ENCODE results near the gene TGFBI.

The TGFBI gene

DNA sequence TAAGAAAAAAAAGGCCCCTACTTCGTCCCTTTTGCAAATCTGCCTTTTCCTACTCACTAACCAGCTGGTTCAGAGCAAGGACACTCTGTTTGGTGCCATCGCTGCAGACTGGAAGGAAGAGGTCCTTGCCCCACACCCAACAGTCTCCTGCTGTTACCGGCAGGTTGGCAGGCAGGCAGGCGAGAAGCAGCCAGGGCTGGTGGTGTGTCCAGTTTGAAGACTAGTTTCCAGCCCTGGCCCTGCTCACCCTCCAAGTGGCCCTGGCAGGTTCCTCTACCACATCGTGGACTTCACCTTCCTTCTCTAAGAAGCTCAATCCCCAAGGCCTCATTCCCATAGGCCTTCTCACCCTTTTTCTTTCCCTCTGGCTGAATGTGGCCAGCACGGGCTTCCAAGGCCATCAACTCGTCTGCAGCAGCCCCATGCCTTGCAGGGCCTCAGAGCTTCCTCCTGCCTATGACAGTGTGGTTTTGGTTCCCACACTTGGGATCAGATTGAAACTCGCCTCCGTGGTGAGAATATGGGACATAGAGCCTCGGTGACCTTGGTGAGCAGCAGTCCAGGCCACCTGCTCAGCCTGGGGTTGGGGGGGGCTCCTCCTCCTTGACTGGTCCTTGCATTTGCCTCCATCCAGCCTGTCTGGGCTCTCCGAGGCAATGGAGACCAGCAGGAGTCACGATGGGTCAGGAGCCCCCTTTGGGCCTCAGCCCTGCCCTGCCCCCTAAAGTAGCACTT is 22.9 kb downstream of the TGFBI start:
- no peak for DNase-seq

DNA sequence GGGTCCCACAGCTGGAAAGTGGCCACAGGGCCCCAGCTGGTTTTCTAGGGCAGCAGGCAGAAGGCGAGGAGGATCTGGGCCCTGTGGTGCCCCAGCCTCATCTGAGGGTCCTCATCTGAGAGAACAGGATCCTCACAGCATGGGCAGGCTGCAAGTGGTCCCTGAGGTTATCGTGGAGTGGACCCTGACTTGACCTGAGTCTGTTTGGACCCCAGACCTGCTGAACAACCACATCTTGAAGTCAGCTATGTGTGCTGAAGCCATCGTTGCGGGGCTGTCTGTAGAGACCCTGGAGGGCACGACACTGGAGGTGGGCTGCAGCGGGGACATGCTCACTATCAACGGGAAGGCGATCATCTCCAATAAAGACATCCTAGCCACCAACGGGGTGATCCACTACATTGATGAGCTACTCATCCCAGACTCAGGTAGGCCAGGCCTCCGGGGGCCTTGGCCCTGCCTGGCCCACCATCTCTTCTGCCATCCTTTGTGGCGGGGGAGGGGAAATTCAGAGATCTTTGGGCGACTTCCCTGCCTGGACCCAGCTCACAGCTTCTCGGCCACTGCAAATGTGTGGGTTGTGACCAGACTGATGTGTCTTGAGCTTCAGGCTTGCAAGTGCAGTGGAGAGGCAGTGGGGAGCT is 24.0 kb downstream of the TGFBI start:
- DNase-seq: no peak

DNA sequence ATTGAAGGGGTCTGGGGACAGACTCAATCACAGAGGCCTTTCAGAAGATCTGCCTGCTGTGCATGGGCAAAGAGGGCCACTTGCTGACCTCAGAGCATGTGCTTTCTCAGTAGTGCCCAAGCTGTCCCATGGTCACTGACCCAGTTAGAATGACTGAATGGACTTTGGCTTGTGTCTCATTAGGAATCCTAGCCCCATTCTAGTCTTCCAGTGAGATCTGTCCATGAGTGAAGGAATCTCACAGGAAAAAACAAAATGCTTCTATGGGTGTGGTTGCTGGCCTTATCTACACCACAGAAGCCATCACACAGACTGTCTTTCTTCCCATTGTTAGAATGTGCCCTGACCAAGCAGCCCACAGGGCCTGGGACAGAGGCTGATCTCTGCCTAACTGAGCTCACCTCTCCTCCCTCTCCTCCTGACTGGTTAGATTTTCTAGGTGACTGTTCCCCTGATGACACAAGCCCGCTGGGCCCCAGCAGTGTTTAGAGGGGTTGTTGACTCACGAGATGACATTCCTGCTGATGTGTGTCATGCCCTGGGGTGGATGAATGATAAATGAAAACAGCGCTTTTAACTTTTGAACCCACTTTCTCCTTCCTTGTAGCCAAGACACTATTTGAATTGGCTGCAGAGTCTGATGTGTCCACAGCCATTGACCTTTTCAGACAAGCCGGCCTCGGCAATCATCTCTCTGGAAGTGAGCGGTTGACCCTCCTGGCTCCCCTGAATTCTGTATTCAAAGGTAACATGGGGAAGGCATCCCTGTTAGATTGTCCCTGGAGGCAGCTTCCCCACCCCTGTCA is 24.8 kb downstream of the TGFBI start:
- no peak for DNase-seq

DNA sequence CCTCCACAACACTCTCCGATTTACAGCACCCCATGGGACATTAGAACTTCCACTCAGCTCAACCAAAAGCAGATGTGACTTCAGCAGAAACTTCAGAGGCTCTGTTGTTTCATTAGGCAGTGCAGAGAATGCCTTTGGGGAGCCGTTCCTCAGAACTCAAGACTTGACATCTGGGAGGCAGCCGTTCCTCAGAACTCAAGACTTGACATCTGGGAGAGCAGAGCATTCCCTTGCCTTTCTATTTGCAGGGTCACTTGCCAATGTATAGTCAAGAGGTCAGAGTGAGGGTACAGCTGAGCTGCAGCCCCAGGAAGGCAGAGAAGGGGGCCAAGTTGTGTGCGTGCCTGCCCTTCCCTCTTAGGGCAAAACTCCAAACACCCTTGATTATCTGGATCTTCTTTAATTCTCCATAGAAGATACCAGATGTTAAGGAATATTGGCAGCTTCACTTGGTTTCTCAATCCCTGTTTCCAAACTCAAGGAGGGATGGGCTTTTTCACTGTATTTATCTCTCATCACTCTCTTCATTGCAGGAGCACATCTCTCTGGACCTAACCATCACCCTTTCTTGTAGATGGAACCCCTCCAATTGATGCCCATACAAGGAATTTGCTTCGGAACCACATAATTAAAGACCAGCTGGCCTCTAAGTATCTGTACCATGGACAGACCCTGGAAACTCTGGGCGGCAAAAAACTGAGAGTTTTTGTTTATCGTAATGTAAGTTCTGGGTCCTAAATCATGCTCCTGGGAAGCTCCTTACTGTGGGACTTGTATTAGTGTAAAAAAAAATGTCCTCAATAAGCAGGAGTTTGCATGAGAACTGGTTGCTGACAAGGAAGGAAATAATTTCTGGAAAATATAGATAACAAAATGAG is 25.6 kb downstream of the TGFBI start:
- DNase-seq: no peak

DNA sequence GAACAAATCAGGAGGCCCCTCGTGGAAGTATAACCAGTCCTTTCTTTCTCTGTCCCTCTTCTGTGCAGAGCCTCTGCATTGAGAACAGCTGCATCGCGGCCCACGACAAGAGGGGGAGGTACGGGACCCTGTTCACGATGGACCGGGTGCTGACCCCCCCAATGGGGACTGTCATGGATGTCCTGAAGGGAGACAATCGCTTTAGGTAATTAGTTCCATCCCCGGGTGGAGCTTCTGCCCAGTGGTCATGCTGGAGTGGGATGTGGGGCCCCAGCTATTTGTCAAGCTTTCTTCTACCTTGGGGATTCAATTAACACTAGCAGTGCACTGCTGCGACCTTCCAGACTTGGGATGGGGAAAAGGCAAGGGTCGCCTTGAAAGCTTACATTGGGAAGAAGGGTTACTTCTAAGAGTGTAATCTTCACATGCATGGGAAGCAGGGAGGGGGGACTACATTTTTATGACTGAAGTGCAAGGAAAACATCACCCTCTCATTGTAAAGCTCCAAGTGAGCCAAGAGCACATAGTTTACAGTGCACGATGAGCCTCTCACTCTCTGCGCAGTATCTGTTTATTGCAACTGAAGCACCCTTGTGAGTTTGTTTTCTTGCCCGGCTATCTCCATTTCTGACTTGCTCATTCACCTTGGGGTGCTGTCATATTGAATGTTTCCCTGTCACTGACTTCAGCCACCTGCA is 27.0 kb downstream of the TGFBI start:
- no peak for DNase-seq

DNA sequence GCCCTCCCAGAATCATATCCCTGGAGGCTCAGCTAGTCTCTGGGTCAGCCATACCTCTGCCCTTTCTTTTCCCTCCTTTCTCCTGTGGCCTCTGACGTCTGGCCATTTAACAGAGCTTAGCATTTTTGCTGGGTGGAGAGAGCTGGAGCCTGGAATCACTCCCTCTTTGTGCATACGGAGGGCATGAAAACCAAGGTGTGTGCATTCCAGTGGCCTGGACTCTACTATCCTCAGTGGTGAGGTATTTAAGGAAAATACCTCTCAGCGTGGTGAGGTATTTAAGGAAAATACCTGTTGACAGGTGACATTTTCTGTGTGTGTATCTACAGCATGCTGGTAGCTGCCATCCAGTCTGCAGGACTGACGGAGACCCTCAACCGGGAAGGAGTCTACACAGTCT is 27.5 kb downstream of the TGFBI start:
- DNase-seq: no peak

DNA sequence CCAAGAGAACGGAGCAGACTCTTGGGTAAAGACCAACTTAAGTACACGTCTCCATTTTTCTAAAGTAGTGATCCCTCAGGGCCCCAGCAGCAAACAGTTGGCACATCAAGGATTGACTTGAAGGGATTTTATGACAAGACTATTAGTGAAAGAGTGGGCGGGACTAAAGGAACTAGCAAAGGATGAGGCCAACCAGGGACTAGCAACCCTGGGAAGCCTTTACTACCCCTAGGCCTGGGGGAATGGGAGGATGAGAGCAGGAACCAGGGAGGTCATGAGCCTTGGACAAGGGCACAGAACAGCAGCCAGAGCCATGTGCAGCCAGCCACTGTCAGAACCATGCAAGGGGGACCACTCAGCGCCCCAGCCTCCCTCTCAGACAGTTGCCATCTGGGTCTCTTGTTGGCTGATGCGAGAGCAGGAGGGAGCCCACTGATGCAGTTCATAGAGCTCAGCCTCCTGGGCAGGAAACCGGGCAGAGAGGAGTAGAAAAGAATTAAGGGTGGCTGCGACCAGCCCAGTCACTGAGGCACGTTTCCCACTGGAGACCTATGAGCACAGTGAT is 28.1 kb downstream of the TGFBI start:
- no peak for DNase-seq

DNA sequence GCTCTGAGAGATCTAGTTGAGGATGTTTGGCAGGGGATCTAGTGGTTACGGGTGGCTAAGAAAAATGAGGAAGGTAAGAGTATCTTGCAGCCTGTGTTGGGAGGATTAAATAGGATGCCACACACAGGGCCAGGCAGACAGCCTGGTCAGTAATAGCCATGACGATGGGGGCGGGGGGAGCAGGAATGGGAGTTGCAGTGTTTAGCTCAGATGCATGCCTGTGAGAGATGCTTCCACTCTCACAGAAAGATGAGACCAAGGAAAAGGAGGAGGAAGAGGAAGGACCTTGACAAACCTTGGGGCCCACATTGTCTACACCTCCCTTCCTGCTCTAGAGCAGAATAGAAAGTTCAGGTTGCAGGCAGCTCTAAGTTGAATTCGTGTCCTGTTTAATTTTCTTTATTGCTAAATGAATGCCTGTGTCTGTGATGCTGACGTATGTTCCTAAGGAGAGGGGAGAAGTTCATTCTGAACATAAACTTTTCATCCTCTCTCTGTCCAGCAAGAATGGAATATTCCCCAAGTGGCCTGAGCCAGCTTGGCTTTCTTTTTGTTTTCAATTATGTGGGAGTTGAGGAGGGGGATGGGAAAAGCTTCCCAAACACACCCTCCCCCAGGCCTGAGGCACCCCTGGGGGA is 28.7 kb downstream of the TGFBI start:
- DNase-seq: no peak

DNA sequence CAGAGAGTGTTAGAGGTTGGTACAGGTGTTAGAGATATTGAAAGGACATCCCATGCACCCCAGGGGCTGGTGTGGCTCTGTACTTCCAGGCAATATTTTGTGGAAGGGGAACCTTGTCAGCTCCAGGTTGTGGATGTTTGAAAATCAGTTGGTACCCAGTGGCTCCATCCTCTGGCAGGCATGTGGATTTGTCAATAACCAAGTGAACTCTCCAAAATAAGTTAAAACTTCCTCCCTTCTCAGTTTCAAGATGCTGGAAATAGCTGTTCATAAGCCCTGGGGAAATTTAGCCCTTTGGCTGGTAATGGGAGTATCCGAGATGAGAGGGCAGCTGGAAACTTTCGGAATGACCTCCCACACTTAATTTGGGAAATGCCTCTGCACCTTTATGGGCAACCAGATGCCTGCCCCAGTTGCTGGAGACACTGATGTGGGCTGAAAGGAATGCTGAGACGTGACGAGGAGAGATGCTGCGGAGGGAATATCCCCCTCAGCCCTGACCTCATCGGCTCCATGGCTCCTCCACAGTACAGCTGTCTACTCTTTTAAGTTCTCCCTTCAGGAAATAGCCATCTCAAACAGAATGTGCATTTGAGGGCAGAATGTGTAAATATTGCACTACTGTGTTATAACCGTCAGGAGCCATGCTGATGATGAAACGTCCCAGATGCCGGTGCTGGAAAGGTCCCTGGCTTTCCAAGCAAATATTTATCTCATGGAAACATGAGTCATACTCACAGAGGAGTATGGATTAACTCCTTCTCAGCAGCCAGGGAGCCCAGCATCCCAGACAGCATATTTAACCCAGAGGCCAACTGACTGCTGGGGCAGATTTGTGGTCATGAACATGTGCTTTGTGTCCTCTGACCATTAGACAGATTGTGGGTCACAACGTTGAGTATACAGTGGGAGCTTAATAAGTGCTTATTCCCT is 29.5 kb downstream of the TGFBI start:
- peak; percentile 11 for DNase-seq

DNA sequence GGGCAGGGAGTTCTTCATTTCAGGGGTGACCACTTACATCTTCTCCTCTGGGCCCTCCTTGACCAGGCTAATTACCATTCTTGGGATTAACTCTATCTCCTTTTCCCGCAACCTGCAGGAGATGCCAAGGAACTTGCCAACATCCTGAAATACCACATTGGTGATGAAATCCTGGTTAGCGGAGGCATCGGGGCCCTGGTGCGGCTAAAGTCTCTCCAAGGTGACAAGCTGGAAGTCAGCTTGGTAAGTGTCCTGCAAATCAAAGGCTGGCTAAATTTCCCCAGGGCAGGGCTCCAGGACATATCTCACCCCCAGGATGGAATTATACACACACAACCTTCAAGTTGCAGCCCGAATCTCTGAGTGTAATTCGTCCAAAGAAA is 30.2 kb downstream of the TGFBI start:
- DNase-seq: no peak

DNA sequence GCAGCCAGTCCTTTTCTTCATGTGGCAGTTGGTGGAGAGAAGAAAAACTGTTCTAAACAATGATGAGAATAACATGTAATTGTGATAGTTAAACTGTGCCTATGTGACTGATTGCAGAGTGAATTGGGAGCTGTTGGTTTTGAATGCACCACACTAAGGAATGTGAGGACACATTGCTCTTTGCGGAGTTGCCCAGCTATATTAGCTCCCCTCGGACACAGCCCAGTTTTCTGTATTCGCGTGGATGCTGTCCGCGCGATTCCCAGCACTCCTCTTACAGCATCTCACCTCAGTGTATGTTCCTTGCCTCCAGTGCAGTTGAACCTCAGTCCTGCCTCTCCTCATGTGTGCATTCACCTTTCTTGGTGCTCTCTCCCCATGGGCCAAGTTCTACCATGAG is 32.2 kb downstream of the TGFBI start:
- no peak for DNase-seq

DNA sequence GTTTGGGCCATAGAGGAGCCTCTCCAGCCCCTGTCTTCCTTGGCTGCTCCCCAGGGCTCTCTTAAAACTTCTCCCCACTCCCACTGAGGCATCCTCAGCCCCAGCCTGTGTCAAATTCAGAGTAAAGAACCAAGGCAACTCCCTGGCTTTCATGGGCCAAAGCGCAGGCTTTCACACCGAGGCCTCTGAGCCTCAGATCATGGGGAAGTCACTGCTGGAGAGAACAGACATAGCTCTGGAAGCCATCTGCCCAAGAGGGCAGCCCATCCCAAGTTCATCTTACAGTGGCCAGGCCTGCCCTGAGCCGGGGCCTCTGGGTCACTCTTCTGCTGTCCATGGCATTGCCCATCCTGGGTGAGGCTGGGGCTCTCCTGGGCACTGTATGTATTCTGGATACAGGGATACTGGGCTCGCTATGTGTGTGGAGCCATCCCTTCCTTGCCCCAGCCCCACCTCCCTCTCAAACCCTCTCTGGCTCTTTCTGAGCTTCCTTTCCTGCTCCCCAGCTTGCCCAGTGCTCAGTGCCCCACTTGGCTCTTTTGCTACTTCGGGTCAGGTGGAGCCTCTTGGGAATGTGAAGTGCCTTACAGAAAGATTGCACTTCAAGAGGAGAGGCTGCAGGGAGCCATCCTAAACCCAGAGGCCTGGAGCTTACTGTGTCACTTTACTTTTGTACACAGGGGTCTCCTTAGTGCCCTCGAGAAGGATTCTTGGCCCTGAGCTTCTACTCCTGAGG is 33.0 kb downstream of the TGFBI start:
- no peak for DNase-seq

DNA sequence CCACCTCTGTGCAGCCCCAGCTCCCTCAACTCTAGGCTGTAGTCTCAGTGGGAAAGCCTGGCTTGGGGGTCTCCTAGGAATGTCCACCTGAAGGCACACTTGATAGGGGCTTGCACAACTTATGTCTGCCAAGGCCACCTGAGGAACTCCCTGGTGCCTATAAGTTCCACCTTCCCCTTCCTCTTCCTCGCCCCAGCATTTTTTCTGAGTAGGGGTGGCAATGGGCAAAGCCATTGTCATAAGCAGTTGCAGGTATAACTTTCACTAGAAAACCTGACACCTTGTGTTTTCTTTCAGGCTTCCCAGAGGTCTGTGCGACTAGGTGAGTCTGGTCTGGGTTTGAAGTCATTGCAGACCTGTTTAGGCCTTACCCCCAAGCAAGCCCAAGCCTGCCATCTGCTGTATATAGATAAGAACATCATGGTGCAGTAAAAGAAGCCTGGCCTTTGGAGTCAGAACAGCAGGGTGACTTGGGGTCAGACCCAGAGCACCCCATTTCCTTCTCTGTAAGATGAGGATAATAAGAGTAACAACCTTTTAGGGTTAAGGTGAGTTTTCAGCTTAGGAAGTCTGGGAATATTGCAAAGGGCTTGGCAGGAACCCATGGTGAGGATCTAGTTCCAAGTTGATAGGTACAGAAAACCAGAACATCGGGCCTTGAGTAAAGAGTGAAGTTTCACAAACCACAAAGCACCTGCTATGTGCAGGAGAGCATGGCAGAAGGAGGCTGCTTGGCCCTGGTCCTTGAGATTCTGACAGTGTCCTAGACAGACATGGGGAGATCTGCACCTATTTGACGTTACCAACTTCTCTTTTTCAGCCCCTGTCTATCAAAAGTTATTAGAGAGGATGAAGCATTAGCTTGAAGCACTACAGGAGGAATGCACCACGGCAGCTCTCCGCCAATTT is 33.8 kb downstream of the TGFBI start:
- DNase-seq: peak; percentile 19

DNA sequence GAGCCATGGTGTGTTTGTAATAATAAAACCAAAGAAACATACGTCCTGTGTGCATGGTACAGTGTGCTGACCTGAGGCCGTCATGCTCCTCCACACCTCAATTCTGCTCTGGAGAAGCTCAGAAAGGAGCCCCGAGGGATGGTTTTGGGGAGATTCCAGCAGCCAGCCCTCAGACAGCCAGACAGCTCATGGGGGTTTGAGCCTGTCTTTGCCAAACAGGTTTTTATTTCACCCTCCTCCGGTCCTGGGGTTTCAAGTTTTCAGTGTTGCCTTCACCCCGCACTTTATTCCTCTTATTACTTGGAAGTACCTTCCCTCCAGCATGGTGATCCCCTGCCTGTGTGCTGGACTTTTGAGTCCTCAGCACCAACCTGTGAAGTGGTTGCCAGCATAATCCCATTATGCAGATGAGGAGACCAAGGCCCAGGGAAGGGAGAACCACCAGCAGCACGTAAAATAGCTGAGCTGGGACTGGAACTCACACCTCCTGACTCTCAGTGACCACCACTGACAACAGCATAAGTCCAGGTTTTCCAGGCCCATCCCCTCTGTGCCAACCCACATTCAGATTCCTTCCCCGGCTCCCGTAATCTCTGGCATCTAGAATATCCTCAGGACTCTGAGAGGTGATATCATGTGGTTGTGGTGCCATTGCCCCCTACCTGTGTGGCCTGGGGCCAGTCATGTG is 35.1 kb downstream of the TGFBI start:
- no peak for DNase-seq

DNA sequence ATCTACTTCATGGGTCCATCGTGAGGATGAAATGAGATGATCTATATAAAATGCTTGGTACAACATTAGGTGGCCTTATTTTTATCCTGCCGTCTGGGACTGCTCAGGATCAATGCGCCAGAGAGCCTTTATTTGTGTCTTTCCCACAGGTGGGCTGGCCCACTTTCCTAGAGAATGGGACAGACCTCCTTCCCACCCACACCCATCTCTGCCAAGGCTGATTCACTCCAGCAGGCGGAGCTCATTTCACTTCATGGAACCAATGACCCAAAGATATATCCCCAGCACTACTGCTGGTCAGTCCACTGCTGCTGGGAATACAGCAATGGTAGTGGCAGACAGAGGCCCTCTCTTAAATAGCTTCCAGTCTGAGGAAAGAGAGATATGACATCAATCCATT is 35.7 kb downstream of the TGFBI start:
- DNase-seq: no peak

DNA sequence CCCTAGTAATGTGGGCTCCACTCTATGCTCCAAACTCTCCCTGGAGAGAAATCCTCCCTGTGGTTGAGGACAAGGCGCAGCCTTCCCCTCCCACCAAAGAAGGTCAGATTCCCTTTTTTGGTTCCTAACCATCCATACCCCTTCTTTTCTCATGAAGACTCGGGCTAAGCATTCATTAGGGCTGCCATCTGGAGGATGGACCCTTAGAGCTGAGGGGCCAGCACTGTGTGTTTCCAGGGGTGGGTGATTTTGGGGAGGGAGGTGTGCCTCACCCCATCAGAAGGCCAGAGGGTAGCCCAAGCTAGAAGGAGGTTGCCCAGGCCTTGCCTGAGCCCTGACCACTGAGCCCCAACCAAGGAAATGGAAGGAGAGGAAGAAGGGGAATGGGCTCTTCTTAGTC is 36.8 kb downstream of the TGFBI start:
- DNase-seq: no peak

DNA sequence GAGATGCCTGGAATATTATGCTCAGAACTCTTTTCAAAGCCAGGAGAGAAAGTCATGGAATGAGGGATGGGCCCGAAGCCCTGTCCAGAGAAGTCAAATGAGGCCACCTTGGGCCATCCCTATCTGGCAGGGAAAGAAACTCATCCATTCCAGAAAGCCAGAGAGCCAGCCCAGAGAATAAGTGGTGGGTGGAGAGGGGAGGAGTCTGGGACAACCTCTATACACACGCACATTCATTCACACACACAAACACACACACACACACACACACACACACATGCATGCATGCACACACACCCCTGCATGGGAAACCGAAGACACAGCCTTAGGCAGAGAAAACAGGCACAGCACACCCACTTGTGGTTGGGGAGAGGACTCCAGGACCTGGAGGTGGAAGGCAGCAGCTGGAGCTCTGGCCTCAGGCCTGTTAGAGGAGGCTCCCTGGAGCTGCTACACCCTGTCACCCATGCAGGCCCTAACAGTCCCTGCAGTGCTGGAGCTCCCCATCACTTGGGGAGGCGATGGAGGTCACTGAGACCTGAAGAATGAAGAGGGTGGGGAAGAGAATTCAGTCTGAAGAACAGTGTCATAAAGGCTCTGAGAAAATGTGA is 38.0 kb downstream of the TGFBI start:
- no peak for DNase-seq
